ENCODE measurements around the gene DCXR. TPM values are rescaled to one million over a fixed set of nuclear protein-coding genes. Genes with fewer than 3 reads are reported as not detected.
A peak's percentile ranks its signal among the peaks of the same experiment; 100 is the strongest.

DCXR gene
- polyA plus RNA-seq, 3 donors: 88.8 to 93.1 (median 90.3) TPM

- no peak overlapping the region for H3K9ac ChIP-seq (ENCODE audit: insufficient read depth, low read length, poor library complexity, severe bottlenecking)
- peak overlapping the region in 1 of 7 donors; percentile 45 for H3K27ac Mint-ChIP-seq
Measured at GRCh38 chr17:82047914-82048570, 10.5 kb upstream of the DCXR start.

GRCh38 chr17:82047379-82047778 lies 9.9 kb upstream of the DCXR start:
- no peak overlapping the region for H3K27ac Mint-ChIP-seq
- no peak for TF ChIP-seq CTCF (IDR thresholded peaks at IDR 0.05)
- H3K4me3 Mint-ChIP-seq: no peak overlapping the region
- no peaks in the 10 kb centered on the region for H3K9me3 Mint-ChIP-seq
- H3K36me3 Mint-ChIP-seq: peaks cover 17 to 34% of the 10 kb centered on the region in 2 donors
- no peaks in the 10 kb centered on the region for H3K9me3 ChIP-seq (replicated peaks in 1 of 2; ENCODE audit: control insufficient read depth in 1 of 2, insufficient read depth in 1 of 2, low read length in 2 of 2)
- 97% methylated on average over 24 of the region's 24 CpGs for WGBS (ENCODE audit: insufficient coverage)
- no peak overlapping the region for H3K4me2 ChIP-seq (replicated peaks; ENCODE audit: extremely low read depth, low read length, poor library complexity, severe bottlenecking)
- H3K27ac ChIP-seq (ENCODE audit: low read depth in 1 of 2, low read length in 2 of 2): no peak overlapping the region
- H3K9ac ChIP-seq (ENCODE audit: insufficient read depth, low read length, poor library complexity, severe bottlenecking): no peak overlapping the region
- DNase-seq: no peak
- H3K27me3 Mint-ChIP-seq (ENCODE audit: low read depth in 3 of 3): peaks cover 0 to 1% (median under 1%) of the 10 kb centered on the region in 3 donors
- no peaks in the 10 kb centered on the region for H3K27me3 ChIP-seq (ENCODE audit: control insufficient read depth in 2 of 2, insufficient read depth in 2 of 2, low read length in 2 of 2)
- peaks cover 20 to 28% of the 10 kb centered on the region in 2 donors for H3K36me3 ChIP-seq (replicated peaks in 1 of 2; ENCODE audit: control insufficient read depth in 1 of 2, insufficient read depth in 2 of 2, low read length in 2 of 2)
- no peak overlapping the region for H3K4me3 ChIP-seq (replicated peaks in 1 of 3; ENCODE audit: low read depth in 2 of 3, low read length in 3 of 3)
- intact Hi-C loops (cut with micrococcal nuclease): no loop called here
- H3K79me2 ChIP-seq (ENCODE audit: insufficient read depth, low read length): peaks cover 7% of the 10 kb centered on the region
- H3K4me1 Mint-ChIP-seq: peaks cover 9% of the 10 kb centered on the region
- H4K20me1 ChIP-seq (ENCODE audit: insufficient read depth, low read length): peaks cover 3% of the 10 kb centered on the region
- no peak overlapping the region for H2AFZ ChIP-seq (ENCODE audit: insufficient read depth, low read depth, low read length, poor library complexity, severe bottlenecking)
- H3K4me1 ChIP-seq (ENCODE audit: control insufficient read depth in 1 of 2, insufficient read depth in 2 of 2, low read length in 2 of 2): peaks cover 11 to 17% of the 10 kb centered on the region in 2 donors

More at GRCh38 chr17:82047914-82048570, 10.5 kb upstream of the DCXR start:
- Histone ChIP-seq H3K27me3 (ENCODE audit: control insufficient read depth in 2 of 2, insufficient read depth in 2 of 2, low read length in 2 of 2) (no peaks in the 10 kb centered on the region), H2AFZ (ENCODE audit: insufficient read depth, low read depth, low read length, poor library complexity, severe bottlenecking) (no peak overlapping the region), H3K4me1 (ENCODE audit: control insufficient read depth in 1 of 2, insufficient read depth in 2 of 2, low read length in 2 of 2) (peaks cover 17 to 23% of the 10 kb centered on the region in 2 donors), H3K9me3 (replicated peaks in 1 of 2; ENCODE audit: control insufficient read depth in 1 of 2, insufficient read depth in 1 of 2, low read length in 2 of 2) (no peaks in the 10 kb centered on the region), H3K79me2 (ENCODE audit: insufficient read depth, low read length) (peaks cover 13% of the 10 kb centered on the region), H3K4me2 (replicated peaks; ENCODE audit: extremely low read depth, low read length, poor library complexity, severe bottlenecking) (no peak overlapping the region), H3K27ac (ENCODE audit: low read depth in 1 of 2, low read length in 2 of 2) (no peak overlapping the region), H3K36me3 (replicated peaks in 1 of 2; ENCODE audit: control insufficient read depth in 1 of 2, insufficient read depth in 2 of 2, low read length in 2 of 2) (peaks cover 20 to 28% of the 10 kb centered on the region in 2 donors), H3K4me3 (replicated peaks in 1 of 3; ENCODE audit: low read depth in 2 of 3, low read length in 3 of 3) (no peak overlapping the region), H4K20me1 (ENCODE audit: insufficient read depth, low read length) (peaks cover 9% of the 10 kb centered on the region)
- H3K4me3 Mint-ChIP-seq: no peak overlapping the region
- intact Hi-C loops (cut with micrococcal nuclease): no loop called here
- H3K4me1 Mint-ChIP-seq: peaks cover 15% of the 10 kb centered on the region
- H3K27me3 Mint-ChIP-seq (ENCODE audit: low read depth in 3 of 3): no peaks in the 10 kb centered on the region
- no peak for DNase-seq
- H3K9me3 Mint-ChIP-seq: no peaks in the 10 kb centered on the region
- no peak for TF ChIP-seq CTCF (IDR thresholded peaks at IDR 0.05)
- WGBS (ENCODE audit: insufficient coverage): 98% methylated on average over 20 of the region's 25 CpGs
- H3K36me3 Mint-ChIP-seq: peaks cover 17 to 34% of the 10 kb centered on the region in 2 donors
